DND-41 (cell line): Measurements from ENCODE around the gene CDC37L1.
A peak's percentile ranks its signal among the peaks of the same experiment; 100 is the strongest.

ENCODE experiments used
- ATAC-seq: fragments of 200-7000 bp; cut with Tn5 transposase; 3 replicates; pipeline ENCODE4 v1.9.1; 2021; ENCODE audit warnings: low read depth; ENCODE audit not compliant: insufficient read depth
- DNase-seq: peaks from one replicate; pipeline ENCODE4 v3.0.0-alpha.2; 2020
- H2AFZ ChIP-seq: 2 replicates; pipeline ENCODE4 v1.6.0; 2012; ENCODE audit warnings: low read depth, low read length
- H3K27ac ChIP-seq: 2 replicates; pipeline ENCODE4 v1.5.1; 2012; ENCODE audit warnings: low read length, inconsistent platforms
- H3K27me3 ChIP-seq: fragments of 200-600 bp; sonication (generic); 2 replicates; pipeline ENCODE4 v1.6.0; 2012; ENCODE audit warnings: low read length, mild to moderate bottlenecking, inconsistent platforms; ENCODE audit not compliant: insufficient read depth, poor library complexity
- H3K36me3 ChIP-seq: 2 replicates; pipeline ENCODE4 v1.5.1; 2012; ENCODE audit warnings: low read length, inconsistent platforms; ENCODE audit not compliant: insufficient read depth
- H3K4me1 ChIP-seq: 2 replicates; pipeline ENCODE4 v1.5.1; 2012; ENCODE audit warnings: mild to moderate bottlenecking, low read length; ENCODE audit not compliant: insufficient read depth
- H3K4me2 ChIP-seq: 2 replicates; pipeline ENCODE4 v1.6.0; 2012; ENCODE audit warnings: mild to moderate bottlenecking, moderate library complexity, low read length, inconsistent platforms; ENCODE audit not compliant: insufficient read depth
- H3K4me3 ChIP-seq, 2 experiments: fragments of 200-600 bp in 1 of 2; shearing (Covaris generic) in 1 of 2; 2 replicates each; pipeline ENCODE4 v1.5.1; 2012 to 2016; ENCODE audit warnings: inconsistent platforms in 2 of 2, low read length in 2 of 2, mild to moderate bottlenecking in 2 of 2, low read depth in 1 of 2, moderate library complexity in 1 of 2
- H3K79me2 ChIP-seq: 2 replicates; pipeline ENCODE4 v1.6.0; 2012; ENCODE audit warnings: low read length, inconsistent platforms; ENCODE audit not compliant: insufficient read depth
- H3K9ac ChIP-seq: 2 replicates; pipeline ENCODE4 v1.6.0; 2012; ENCODE audit warnings: low read depth, mild to moderate bottlenecking, inconsistent platforms, low read length, moderate library complexity
- H3K9me3 ChIP-seq: 2 replicates; pipeline ENCODE4 v1.5.1; 2012; ENCODE audit warnings: low read length, moderate library complexity, mild to moderate bottlenecking, inconsistent platforms; ENCODE audit not compliant: insufficient read depth, severe bottlenecking
- H4K20me1 ChIP-seq: 2 replicates; pipeline ENCODE4 v1.6.0; 2012; ENCODE audit warnings: low read length; ENCODE audit not compliant: insufficient read depth
- EZH2 ChIP-seq: IDR thresholded peaks from 3 replicates; pipeline ENCODE4 v1.6.1; 2012; ENCODE audit warnings: borderline replicate concordance, low read depth, mild to moderate bottlenecking, moderate library complexity, low read length, inconsistent platforms; ENCODE audit not compliant: severe bottlenecking
- TF ChIP-seq, protein P1 (sequence below): IDR thresholded peaks from 2 replicates; pipeline ENCODE4 v1.5.1; 2012; ENCODE audit warnings: borderline replicate concordance, low read length, moderate library complexity, mild to moderate bottlenecking; ENCODE audit not compliant: poor library complexity, severe bottlenecking; ENCODE audit errors: extremely low read depth

CDC37L1 gene

GRCh38 chr9:4665357-4665756, 14.0 kb upstream of the CDC37L1 start:
- ATAC-seq, result no peak
- H3K4me3 ChIP-seq, result no peak overlapping the region
- H3K4me2 ChIP-seq, result no peak overlapping the region; the same call in 1 of the 2 replicates
- no peak overlapping the region for H2AFZ ChIP-seq
- H4K20me1 ChIP-seq, result no peaks in the 10 kb centered on the region
- H3K36me3 ChIP-seq, result no peaks in the 10 kb centered on the region; the same call in 1 of the 2 replicates
- TF ChIP-seq, protein P1, sequence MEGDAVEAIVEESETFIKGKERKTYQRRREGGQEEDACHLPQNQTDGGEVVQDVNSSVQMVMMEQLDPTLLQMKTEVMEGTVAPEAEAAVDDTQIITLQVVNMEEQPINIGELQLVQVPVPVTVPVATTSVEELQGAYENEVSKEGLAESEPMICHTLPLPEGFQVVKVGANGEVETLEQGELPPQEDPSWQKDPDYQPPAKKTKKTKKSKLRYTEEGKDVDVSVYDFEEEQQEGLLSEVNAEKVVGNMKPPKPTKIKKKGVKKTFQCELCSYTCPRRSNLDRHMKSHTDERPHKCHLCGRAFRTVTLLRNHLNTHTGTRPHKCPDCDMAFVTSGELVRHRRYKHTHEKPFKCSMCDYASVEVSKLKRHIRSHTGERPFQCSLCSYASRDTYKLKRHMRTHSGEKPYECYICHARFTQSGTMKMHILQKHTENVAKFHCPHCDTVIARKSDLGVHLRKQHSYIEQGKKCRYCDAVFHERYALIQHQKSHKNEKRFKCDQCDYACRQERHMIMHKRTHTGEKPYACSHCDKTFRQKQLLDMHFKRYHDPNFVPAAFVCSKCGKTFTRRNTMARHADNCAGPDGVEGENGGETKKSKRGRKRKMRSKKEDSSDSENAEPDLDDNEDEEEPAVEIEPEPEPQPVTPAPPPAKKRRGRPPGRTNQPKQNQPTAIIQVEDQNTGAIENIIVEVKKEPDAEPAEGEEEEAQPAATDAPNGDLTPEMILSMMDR, result no peak
- TF ChIP-seq EZH2, result no peak
- H3K4me1 ChIP-seq, result peaks cover 37% of the 10 kb centered on the region
- H3K27me3 ChIP-seq, result no peaks in the 10 kb centered on the region
- DNase-seq, result no peak
- H3K27ac ChIP-seq, result no peak overlapping the region
- peaks cover 10% of the 10 kb centered on the region for H3K79me2 ChIP-seq
- H3K9me3 ChIP-seq, result no peaks in the 10 kb centered on the region
- no peak overlapping the region for H3K9ac ChIP-seq

- Histone ChIP-seq H4K20me1 (no peaks in the 10 kb centered on the region), H3K36me3 (no peaks in the 10 kb centered on the region; the same call in 1 of the 2 replicates), H3K4me1 (peaks cover 35% of the 10 kb centered on the region), H3K4me2 (no peak within 1 kb of the TSS), H2AFZ (no peak within 1 kb of the TSS), H3K9me3 (no peaks in the 10 kb centered on the region), H3K79me2 (peaks cover 10% of the 10 kb centered on the region), H3K9ac (no peak within 1 kb of the TSS), H3K27me3 (no peaks in the 10 kb centered on the region), H3K4me3 (no peak within 1 kb of the TSS), H3K27ac (no peak within 1 kb of the TSS)
- DNase-seq, result no peak
- no peak for TF ChIP-seq EZH2
- TF ChIP-seq, protein P1, result no peak
- ATAC-seq, result no peak
Measured at GRCh38 chr9:4666042-4666699, 13.2 kb upstream of the CDC37L1 start, which contains the start of gene SPATA6L. TSS of gene SPATA6L (minus strand) at chr9:4666480. CDS start at chr9:4666250, 230 bp downstream.

- no peak overlapping the region for H3K9ac ChIP-seq
- H3K4me1 ChIP-seq, result peaks cover 23% of the 10 kb centered on the region
- H2AFZ ChIP-seq, result no peak overlapping the region
- no peaks in the 10 kb centered on the region for H3K36me3 ChIP-seq
- peaks cover 7% of the 10 kb centered on the region for H3K79me2 ChIP-seq
- peak; percentile 73 for ATAC-seq
- H3K4me3 ChIP-seq, result no peak overlapping the region
- H3K27ac ChIP-seq, result no peak overlapping the region
- no peak for TF ChIP-seq EZH2
- TF ChIP-seq, protein P1, result no peak
- no peaks in the 10 kb centered on the region for H3K27me3 ChIP-seq
- H4K20me1 ChIP-seq, result no peaks in the 10 kb centered on the region
- H3K9me3 ChIP-seq, result no peaks in the 10 kb centered on the region
- H3K4me2 ChIP-seq, result no peak overlapping the region
- DNase-seq, result no peak
Measured at GRCh38 chr9:4667681-4668080, 11.7 kb upstream of the CDC37L1 start.
